Measurements from ENCODE around the gene DCAF7. TPM values are rescaled to one million over a fixed set of nuclear protein-coding genes. Genes with fewer than 3 reads are reported as not detected.

The DCAF7 gene
- total RNA-seq, 1 experiment from 2014 or later: 144 TPM

DNA sequence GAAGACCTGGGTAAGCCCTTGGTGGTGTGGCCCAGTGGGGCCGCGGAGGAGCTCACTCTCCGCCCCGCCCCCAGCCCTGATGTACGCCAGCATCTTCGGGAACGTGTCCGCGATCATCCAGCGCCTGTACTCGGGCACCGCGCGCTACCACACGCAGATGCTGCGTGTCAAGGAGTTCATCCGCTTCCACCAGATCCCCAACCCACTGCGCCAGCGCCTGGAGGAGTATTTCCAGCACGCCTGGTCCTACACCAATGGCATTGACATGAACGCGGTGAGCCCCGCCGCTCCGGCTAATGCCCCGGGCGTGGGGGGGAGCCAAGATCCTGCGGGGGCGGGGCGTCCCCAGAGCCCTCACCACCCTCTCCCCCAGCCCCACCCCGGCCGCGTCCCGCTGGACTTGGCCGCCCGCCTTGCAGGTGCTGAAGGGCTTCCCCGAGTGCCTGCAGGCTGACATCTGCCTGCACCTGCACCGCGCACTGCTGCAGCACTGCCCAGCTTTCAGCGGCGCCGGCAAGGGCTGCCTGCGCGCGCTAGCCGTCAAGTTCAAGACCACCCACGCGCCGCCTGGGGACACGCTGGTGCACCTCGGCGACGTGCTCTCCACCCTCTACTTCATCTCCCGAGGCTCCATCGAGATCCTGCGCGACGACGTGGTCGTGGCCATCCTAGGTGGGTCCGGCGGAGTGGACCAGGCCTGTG, 12.1 kb upstream of the DCAF7 start (continued):
- TF ChIP-seq POLR2A (IDR thresholded peaks at IDR 0.05; ENCODE audit: borderline replicate concordance, extremely low read depth, insufficient read depth, insufficient read length) (no peak), SRF (IDR thresholded peaks at IDR 0.05; ENCODE audit: low read depth) (no peak), SP1 (IDR thresholded peaks at IDR 0.05; ENCODE audit: low read depth) (no peak), POLR2AphosphoS5 (IDR thresholded peaks at IDR 0.05; ENCODE audit: low read depth, low read length) (no peak)
- TF ChIP-seq, protein P1, sequence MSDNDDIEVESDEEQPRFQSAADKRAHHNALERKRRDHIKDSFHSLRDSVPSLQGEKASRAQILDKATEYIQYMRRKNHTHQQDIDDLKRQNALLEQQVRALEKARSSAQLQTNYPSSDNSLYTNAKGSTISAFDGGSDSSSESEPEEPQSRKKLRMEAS (IDR thresholded peaks at IDR 0.05): no peak

DNA sequence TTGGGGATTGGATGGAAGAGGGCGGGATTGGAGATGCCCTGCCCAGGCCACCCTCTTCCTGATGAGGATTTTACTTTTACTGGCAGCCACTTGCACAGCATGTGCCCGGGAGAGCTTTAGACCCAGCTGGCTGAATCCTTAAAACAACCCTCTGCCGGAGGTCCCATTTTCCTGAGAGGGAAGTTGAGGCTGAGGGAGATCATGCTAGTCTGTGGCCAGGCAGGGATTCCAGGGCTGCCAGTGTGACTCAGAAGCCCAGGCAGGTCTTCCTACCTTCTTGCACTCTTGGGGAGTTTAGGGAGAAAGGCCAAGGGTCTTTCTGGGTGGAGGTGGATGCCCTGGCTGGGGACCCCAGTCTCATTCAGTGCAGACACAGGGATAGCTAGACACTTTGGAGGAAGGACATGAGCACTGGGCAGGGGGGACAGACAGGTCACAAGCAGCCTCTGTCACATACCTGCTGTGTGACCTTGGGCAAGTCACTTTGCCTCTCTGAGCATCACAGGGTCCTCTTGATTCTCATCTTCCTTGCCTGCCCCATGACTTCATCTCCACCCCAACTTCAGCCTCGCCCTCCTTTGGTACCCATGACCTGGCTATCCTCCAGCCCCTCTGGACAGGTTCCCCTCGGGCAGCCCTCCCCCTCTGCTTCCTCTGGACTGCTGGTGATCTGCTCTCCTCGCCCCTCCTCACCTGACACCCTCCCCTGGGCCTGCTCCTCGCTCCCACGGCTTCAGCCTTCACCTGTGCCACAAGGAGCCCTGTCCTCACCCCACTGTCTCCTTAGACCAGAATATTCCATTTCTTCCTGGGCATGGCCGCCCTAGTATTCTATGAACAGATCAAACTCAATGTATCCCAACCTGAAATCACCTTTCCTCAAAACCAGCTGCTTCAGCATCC, 11.3 kb upstream of the DCAF7 start:
- Histone ChIP-seq H3K4me2 (ENCODE audit: low read length) (no peak overlapping the region), H3K27ac (ENCODE audit: low read depth, low read length) (no peak overlapping the region), H3K9me2 (ENCODE audit: insufficient read depth) (no peaks in the 10 kb centered on the region), H3K9ac (ENCODE audit: low read length) (no peak overlapping the region), H3K27me3 (ENCODE audit: insufficient read depth, low read length) (no peaks in the 10 kb centered on the region; the same call in 1 of the 2 replicates), H4K20me1 (ENCODE audit: insufficient read depth) (no peaks in the 10 kb centered on the region), H3K36me3 (ENCODE audit: control insufficient read depth in 1 of 2, insufficient read depth in 2 of 2, low read length in 2 of 2) (no peaks in the 10 kb centered on the region), H3K4me1 (ENCODE audit: control insufficient read depth in 1 of 2, insufficient read depth in 2 of 2, low read length in 2 of 2) (peaks cover 2 to 5% of the 10 kb centered on the region in 2 experiments; a peak in 2 of 4 replicates), H2AFZ (ENCODE audit: low read depth, low read length, poor library complexity, severe bottlenecking) (no peak overlapping the region), H3K79me2 (ENCODE audit: insufficient read depth, low read length) (no peaks in the 10 kb centered on the region), H3K9me3 (ENCODE audit: control insufficient read depth in 1 of 2, insufficient read depth in 1 of 2, low read depth in 1 of 2, low read length in 2 of 2) (no peaks in the 10 kb centered on the region), H3K4me3 (replicated peaks in 1 of 2; ENCODE audit: low read depth in 1 of 2, low read length in 2 of 2) (no peak overlapping the region)
- ATAC-seq: no peak
- ChIA-PET POLR2A (no interaction called here), RAD21 (ENCODE audit: low non-redundant PET in 1 of 2, low total read pairs in 2 of 2, uncharacterized antibody in 2 of 2, unreplicated experiment in 2 of 2) (no interaction called here), CTCF (no interaction called here)
- no peak for TF ChIP-seq SP1 (IDR thresholded peaks at IDR 0.05; ENCODE audit: low read depth)
- no peak for TF ChIP-seq SIN3A (IDR thresholded peaks at IDR 0.05; ENCODE audit: low read depth)
- TF ChIP-seq JUND (IDR thresholded peaks at IDR 0.05): no peak
- TF ChIP-seq CTCF (IDR thresholded peaks at IDR 0.05 in 2 of 3, conservative IDR thresholded peaks at IDR 0.05 in 1 of 3; ENCODE audit: borderline replicate concordance in 1 of 3, insufficient read depth in 1 of 3, low read depth in 2 of 3, low read length in 2 of 3): no peak
- no peak for TF ChIP-seq ELF1 (IDR thresholded peaks at IDR 0.05; ENCODE audit: borderline replicate concordance, low read depth)
- TF ChIP-seq, protein P2, sequence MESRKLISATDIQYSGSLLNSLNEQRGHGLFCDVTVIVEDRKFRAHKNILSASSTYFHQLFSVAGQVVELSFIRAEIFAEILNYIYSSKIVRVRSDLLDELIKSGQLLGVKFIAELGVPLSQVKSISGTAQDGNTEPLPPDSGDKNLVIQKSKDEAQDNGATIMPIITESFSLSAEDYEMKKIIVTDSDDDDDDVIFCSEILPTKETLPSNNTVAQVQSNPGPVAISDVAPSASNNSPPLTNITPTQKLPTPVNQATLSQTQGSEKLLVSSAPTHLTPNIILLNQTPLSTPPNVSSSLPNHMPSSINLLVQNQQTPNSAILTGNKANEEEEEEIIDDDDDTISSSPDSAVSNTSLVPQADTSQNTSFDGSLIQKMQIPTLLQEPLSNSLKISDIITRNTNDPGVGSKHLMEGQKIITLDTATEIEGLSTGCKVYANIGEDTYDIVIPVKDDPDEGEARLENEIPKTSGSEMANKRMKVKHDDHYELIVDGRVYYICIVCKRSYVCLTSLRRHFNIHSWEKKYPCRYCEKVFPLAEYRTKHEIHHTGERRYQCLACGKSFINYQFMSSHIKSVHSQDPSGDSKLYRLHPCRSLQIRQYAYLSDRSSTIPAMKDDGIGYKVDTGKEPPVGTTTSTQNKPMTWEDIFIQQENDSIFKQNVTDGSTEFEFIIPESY (IDR thresholded peaks at IDR 0.05; ENCODE audit: extremely low read depth, insufficient replicate concordance, low read length): no peak
- TF ChIP-seq EGR1 (IDR thresholded peaks at IDR 0.05; ENCODE audit: low read depth): no peak
- TF ChIP-seq, protein P3, sequence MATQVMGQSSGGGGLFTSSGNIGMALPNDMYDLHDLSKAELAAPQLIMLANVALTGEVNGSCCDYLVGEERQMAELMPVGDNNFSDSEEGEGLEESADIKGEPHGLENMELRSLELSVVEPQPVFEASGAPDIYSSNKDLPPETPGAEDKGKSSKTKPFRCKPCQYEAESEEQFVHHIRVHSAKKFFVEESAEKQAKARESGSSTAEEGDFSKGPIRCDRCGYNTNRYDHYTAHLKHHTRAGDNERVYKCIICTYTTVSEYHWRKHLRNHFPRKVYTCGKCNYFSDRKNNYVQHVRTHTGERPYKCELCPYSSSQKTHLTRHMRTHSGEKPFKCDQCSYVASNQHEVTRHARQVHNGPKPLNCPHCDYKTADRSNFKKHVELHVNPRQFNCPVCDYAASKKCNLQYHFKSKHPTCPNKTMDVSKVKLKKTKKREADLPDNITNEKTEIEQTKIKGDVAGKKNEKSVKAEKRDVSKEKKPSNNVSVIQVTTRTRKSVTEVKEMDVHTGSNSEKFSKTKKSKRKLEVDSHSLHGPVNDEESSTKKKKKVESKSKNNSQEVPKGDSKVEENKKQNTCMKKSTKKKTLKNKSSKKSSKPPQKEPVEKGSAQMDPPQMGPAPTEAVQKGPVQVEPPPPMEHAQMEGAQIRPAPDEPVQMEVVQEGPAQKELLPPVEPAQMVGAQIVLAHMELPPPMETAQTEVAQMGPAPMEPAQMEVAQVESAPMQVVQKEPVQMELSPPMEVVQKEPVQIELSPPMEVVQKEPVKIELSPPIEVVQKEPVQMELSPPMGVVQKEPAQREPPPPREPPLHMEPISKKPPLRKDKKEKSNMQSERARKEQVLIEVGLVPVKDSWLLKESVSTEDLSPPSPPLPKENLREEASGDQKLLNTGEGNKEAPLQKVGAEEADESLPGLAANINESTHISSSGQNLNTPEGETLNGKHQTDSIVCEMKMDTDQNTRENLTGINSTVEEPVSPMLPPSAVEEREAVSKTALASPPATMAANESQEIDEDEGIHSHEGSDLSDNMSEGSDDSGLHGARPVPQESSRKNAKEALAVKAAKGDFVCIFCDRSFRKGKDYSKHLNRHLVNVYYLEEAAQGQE (IDR thresholded peaks at IDR 0.05; ENCODE audit: low read depth): no peak
- no peak for TF ChIP-seq FOSL1 (IDR thresholded peaks at IDR 0.05; ENCODE audit: low read depth)
- intact Hi-C loops (cut with micrococcal nuclease): no loop called here
- no TSS peak for BruUV-seq (replicated peaks)
- no peak for DNase-seq (ENCODE audit: low read depth, low spot score)
